Measurements from ENCODE around the gene RPL37.
A peak's percentile ranks its signal among the peaks of the same experiment; 100 is the strongest.

Gene RPL37

GRCh38 chr5:40834391-40834848 lies 602 bp downstream of the RPL37 start:
- TF ChIP-seq CTCF (IDR thresholded peaks at IDR 0.05; ENCODE audit: low read depth, low read length, poor library complexity, severe bottlenecking) (no peak), EZH2phosphoT487 (IDR thresholded peaks at IDR 0.05; ENCODE audit: borderline replicate concordance, low read length) (no peak)
- 0 out of 2 replicates have a peak, but pooled peaks cover 2% of the 10 kb centered on the region for H3K27me3 ChIP-seq (ENCODE audit: control insufficient read depth, low read length)

DNA sequence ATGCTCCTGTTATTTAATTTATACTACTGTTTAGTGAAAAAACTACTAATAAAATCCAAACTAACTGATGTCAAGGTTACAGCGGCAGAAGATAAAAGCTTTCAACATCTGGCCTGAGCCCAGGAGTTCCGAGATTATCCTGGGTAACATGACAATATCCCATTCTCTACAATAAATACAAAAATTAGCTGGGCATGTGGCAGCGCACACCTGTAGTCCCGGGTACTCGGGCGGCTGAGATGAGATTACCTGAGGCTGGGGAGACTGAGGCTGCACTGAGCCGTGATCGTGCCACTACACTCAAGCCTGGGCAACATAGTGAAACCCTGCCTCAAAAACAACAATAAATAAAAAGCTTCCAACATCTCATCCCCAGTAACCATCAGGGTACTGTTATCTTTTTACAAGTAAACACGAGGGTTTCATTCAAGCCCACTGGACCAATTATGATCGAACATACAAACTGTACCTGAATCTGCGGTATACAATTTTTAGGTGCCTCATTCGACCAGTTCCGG lies 1.3 kb downstream of the RPL37 start:
- Histone ChIP-seq H3K79me2 (ENCODE audit: control insufficient read depth, low read length) (peaks cover 61% of the 10 kb centered on the region), H3K4me3 (ENCODE audit: low read length) (peak overlapping the region; percentile 97), H3K27ac (ENCODE audit: low read depth, low read length) (peak overlapping the region; percentile 87), H3F3A (ENCODE audit: control insufficient read depth, insufficient read depth) (peaks cover 63% of the 10 kb centered on the region), H3K27me3 (ENCODE audit: control insufficient read depth, low read length) (0 out of 2 replicates have a peak, but pooled peaks cover 2% of the 10 kb centered on the region), H3K9me3 (ENCODE audit: control insufficient read depth, insufficient read depth, low read length) (no peaks in the 10 kb centered on the region), H3K4me2 (ENCODE audit: low read length) (peak overlapping the region; percentile 91), H3K9me2 (replicated peaks; ENCODE audit: control insufficient read depth, low read length) (no peaks in the 10 kb centered on the region), H3K4me1 (ENCODE audit: control insufficient read depth, low read length) (peaks cover 44% of the 10 kb centered on the region), H4K20me1 (ENCODE audit: control insufficient read depth, insufficient read depth, low read depth, low read length) (peaks cover 49% of the 10 kb centered on the region), H3K36me3 (ENCODE audit: control insufficient read depth, low read length) (peaks cover 62% of the 10 kb centered on the region)
- TF ChIP-seq CTCF (IDR thresholded peaks at IDR 0.05; ENCODE audit: low read depth, low read length, poor library complexity, severe bottlenecking) (no peak), EZH2phosphoT487 (IDR thresholded peaks at IDR 0.05; ENCODE audit: borderline replicate concordance, low read length) (no peak)

More at GRCh38 chr5:40834391-40834848, 602 bp downstream of the RPL37 start:
- Histone ChIP-seq H3K4me2 (ENCODE audit: low read length) (peak overlapping the region; percentile 91), H4K20me1 (ENCODE audit: control insufficient read depth, insufficient read depth, low read depth, low read length) (peaks cover 43% of the 10 kb centered on the region), H3K4me3 (ENCODE audit: low read length) (peak overlapping the region; percentile 97), H3K9me2 (replicated peaks; ENCODE audit: control insufficient read depth, low read length) (no peaks in the 10 kb centered on the region), H3F3A (ENCODE audit: control insufficient read depth, insufficient read depth) (peaks cover 60% of the 10 kb centered on the region), H3K27ac (ENCODE audit: low read depth, low read length) (peak overlapping the region; percentile 87), H3K36me3 (ENCODE audit: control insufficient read depth, low read length) (peaks cover 56% of the 10 kb centered on the region), H3K4me1 (ENCODE audit: control insufficient read depth, low read length) (peaks cover 48% of the 10 kb centered on the region), H3K79me2 (ENCODE audit: control insufficient read depth, low read length) (peaks cover 61% of the 10 kb centered on the region), H3K9me3 (ENCODE audit: control insufficient read depth, insufficient read depth, low read length) (no peaks in the 10 kb centered on the region)

GRCh38 chr5:40832345-40832744 lies 2.7 kb downstream of the RPL37 start:
- Histone ChIP-seq H3F3A (ENCODE audit: control insufficient read depth, insufficient read depth) (peaks cover 77% of the 10 kb centered on the region), H3K4me2 (ENCODE audit: low read length) (peak overlapping the region; percentile 91), H4K20me1 (ENCODE audit: control insufficient read depth, insufficient read depth, low read depth, low read length) (peaks cover 51% of the 10 kb centered on the region), H3K36me3 (ENCODE audit: control insufficient read depth, low read length) (peaks cover 77% of the 10 kb centered on the region), H3K9me2 (replicated peaks; ENCODE audit: control insufficient read depth, low read length) (no peaks in the 10 kb centered on the region), H3K27ac (ENCODE audit: low read depth, low read length) (peak overlapping the region; percentile 87; the same call in 1 of the 2 replicates), H3K4me1 (ENCODE audit: control insufficient read depth, low read length) (peaks cover 31% of the 10 kb centered on the region), H3K9me3 (ENCODE audit: control insufficient read depth, insufficient read depth, low read length) (no peaks in the 10 kb centered on the region), H3K27me3 (ENCODE audit: control insufficient read depth, low read length) (0 out of 2 replicates have a peak, but pooled peaks cover 2% of the 10 kb centered on the region), H3K79me2 (ENCODE audit: control insufficient read depth, low read length) (peaks cover 61% of the 10 kb centered on the region), H3K4me3 (ENCODE audit: low read length) (peak overlapping the region; percentile 97)
- TF ChIP-seq EZH2phosphoT487 (IDR thresholded peaks at IDR 0.05; ENCODE audit: borderline replicate concordance, low read length) (no peak), CTCF (IDR thresholded peaks at IDR 0.05; ENCODE audit: low read depth, low read length, poor library complexity, severe bottlenecking) (no peak)

All from DOHH2 (cell line).